LNCAP (cell line): ENCODE measurements around the gene PKD1L1.

Source experiments
- TF ChIP-seq, protein P1 (sequence below): fragments of 450-650 bp; IDR thresholded peaks from 2 replicates; pipeline ENCODE4 v1.5.1; 2017; ENCODE audit warnings: mild to moderate bottlenecking

Gene PKD1L1

DNA sequence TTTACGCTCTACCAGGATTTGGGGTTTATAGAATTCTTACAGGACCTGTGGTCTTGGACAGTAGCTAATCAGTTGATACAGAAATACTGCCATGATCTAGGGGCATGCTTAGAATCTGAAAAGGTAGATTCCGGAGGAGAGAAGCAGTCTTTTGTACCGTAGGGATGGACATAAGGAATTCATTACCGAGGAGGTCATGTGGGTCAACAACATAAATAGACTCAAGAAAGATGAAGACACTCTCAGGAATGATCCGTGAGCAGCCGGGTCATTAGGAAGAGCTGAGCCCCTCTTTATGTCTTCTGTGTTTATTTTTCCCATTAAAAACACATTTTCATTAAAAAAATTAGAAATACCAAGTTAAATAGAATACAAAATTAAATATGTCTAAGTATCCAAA is 206.3 kb downstream of the PKD1L1 start:
- TF ChIP-seq, protein P1, sequence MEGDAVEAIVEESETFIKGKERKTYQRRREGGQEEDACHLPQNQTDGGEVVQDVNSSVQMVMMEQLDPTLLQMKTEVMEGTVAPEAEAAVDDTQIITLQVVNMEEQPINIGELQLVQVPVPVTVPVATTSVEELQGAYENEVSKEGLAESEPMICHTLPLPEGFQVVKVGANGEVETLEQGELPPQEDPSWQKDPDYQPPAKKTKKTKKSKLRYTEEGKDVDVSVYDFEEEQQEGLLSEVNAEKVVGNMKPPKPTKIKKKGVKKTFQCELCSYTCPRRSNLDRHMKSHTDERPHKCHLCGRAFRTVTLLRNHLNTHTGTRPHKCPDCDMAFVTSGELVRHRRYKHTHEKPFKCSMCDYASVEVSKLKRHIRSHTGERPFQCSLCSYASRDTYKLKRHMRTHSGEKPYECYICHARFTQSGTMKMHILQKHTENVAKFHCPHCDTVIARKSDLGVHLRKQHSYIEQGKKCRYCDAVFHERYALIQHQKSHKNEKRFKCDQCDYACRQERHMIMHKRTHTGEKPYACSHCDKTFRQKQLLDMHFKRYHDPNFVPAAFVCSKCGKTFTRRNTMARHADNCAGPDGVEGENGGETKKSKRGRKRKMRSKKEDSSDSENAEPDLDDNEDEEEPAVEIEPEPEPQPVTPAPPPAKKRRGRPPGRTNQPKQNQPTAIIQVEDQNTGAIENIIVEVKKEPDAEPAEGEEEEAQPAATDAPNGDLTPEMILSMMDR = no peak

DNA sequence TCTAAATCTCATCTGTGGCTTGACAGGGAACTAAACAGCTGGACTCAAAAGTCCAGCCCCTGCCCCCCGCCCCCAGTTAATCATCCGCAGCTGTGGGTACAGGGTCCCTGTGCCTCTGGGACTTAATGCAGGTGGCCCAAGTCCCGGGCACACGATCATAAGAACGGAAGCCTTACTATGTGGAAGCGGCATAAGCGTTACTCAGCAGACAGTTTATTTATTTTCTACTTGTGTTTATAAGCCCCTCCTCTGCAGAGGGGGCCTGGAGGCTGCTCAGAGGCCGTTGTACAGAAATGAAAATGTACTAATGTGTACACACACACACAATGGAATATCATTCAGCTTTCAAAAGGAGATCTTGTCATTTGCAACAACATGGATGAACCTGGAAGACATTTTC is 208.4 kb downstream of the PKD1L1 start:
- TF ChIP-seq, protein P1 = no peak

DNA sequence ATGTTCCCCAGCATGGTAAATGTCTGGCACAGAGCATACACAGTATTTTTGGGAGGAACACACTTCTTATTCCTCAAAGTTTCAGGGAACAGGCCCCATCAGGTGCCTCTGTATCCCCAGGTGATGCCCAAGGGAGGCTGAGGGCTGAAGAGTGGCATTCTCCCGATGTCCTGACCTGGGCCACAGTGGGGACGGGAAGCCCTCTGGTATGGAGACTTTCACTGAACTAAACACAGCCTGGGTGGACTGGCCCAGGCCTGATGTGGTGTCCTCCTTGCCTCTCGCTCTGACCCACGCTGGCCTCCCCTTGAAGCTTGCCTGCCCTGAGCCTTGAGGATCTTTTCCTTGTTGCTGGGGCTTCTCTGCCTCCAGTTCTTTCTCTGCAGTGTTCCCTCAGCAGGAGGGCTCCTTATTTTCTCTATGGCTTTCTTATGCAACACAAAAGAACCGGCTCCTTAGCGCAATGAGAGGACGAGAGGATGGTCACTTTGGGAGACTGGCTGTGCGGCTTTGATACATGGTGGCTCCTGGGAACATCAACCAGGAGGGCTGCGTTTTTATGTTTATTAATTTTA is 208.9 kb downstream of the PKD1L1 start:
- TF ChIP-seq, protein P1 = no peak

DNA sequence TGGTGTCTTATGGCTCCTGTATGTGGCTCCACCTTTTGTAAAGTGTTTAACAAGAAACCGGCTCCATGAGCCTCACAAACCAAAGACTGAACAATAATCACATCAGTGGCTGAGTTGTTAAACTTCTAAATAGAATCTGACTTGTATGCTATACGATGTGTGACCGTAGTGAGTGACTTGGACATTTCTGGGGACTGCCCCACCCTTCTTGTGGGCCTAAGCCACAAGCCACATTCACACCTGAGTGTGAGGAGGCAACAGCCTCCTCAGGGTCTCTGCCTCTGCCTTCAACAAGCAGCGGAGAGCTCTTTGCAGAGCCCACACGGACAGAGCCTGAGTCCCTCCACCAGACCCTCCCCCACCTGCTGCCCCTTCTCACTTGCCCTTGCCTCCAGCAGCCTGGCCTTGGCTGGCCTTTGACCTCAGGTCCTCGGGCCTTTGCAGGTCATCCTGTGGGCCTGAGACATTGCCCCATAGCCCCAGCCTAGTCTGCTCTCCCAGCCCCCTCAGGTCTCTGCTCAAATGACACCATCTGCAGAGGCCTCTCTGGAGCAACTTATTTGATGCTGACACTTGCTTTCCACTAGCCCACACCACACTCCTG is 209.6 kb downstream of the PKD1L1 start:
- TF ChIP-seq, protein P1 = no peak

DNA sequence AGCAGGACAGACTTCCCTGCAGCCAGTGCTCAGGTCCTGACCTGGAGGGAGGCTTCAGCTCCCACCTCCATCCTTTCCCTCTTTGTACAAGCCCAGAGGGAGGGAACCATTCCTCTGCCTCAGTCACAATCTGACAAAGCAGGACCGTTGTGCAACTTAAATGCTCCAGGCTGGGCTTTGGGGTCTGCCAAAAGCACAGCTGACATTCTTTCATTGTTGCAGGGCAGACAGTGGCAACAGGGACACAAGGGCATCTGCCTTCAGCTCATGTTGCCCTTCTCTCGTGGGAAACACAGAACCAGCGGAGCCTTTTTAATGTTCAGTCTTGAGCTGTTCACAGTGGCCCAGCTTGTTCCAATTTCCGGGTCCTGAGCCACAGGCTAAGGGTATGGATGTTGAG is 210.7 kb downstream of the PKD1L1 start:
- TF ChIP-seq, protein P1 = no peak

DNA sequence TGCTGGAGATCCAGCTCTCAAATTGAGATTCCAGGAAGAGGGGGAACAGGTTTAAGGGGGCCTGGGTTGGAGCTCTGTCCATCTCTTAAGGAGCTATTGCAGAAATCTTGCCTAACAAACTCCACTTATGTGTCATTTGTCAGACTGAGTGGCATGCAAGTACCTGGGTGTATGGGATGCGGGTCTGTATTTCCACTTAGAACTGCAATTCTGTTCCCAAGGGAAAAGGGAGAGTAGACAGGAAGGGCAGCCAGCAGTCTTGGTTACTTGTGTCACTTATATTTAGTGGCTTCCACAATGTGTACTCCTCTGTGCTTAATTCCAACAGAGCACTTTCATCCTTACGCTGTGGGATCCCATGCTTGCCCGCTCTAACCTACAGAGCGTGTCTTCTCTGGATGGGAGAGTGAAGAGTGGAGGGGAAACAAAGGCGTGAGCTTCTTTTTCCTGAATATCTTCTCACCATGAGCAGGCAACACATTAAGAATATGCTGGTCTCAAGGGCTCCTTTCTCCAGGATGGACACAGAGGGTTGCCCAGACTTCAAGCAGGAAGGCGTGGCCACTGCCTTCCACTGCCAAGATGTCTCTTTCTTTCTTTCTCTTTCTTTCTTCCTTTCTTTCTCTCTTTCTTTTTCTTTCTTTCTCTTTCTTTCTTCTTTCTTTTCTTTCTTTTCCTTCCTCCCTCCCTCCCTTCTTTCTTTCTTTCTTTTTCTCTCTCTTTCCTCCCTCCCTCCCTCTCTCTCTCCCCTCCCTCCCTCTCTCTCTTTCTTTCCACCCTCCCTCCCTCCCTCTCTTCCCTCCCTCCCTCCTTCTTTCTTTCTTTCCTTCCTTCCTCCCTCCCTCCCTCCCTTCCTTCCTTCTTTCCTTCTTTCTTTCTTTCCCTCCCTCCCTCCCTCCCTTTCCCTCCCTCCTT is 212.6 kb downstream of the PKD1L1 start:
- TF ChIP-seq, protein P1 = no peak

DNA sequence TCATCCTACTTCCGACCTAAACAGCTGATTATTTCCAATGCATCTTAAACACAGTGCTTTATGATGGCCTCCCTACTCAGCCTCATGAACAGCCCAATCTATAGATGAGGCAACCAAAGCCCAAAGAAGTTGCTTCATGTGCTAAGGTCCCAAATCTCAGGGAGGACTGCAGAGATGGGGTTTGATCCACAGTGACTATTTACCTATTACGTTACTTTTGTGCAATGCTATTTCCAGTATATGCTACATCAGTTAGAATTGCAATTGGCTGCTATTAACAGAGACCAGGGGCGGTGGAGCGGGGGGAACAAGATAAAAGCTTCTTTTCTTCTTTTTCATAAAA is 213.3 kb downstream of the PKD1L1 start:
- TF ChIP-seq, protein P1 = no peak
